ENCODE results near the gene ASPG.

ASPG gene

GRCh38 chr14:104162495-104162894 lies 77.0 kb downstream of the ASPG start:
- DNase-seq (ENCODE audit: low read depth in 2 of 2), result no peak

GRCh38 chr14:104163541-104163940 lies 78.0 kb downstream of the ASPG start:
- DNase-seq (ENCODE audit: low read depth in 2 of 2), result no peak

- DNase-seq (ENCODE audit: low read depth in 2 of 2), result no peak
These were observed 78.5 kb downstream of the ASPG start for GRCh38 chr14:104164041-104164440.

GRCh38 chr14:104164512-104164911 lies 79.0 kb downstream of the ASPG start:
- no peak for DNase-seq (ENCODE audit: low read depth in 2 of 2)
